Measurements from ENCODE around the gene ADAMTS9. TPM values are rescaled to one million over a fixed set of nuclear protein-coding genes. Genes with fewer than 3 reads are reported as not detected.

Gene ADAMTS9
- total and polyA plus RNA-seq, 10 of the 15 experiments (the other 5 are each of a cell fraction or from before 2014, with no cell fraction given), result 0.08 TPM; not detected in 9

DNA sequence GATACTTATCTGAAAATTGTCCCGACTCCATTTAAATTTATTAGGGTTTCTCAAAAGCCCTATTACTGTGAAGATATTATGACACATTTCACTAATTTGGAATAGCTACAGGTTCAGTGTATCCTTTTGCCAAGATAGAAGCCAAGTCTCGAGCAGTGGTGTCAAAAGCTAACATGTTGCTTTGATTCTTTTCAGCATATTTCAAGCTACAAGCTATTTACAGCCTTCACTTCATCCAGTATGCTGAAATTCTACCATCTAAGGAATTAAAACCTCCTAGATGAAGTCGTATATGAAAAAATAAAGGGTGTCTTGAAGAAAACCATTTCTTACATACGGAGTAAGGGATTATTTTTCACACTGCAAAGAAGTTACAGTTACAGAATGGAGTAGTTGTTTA lies 31.2 kb upstream of the ADAMTS9 start:
- Histone ChIP-seq H3K79me2 (ENCODE audit: control insufficient read depth, insufficient read depth, low read length) (no peaks in the 10 kb centered on the region), H2AFZ (ENCODE audit: control insufficient read depth, low read depth, low read length) (no peak overlapping the region), H3K4me1 (ENCODE audit: control insufficient read depth, insufficient read depth, low read length) (no peaks in the 10 kb centered on the region), H3K9ac (ENCODE audit: control insufficient read depth, insufficient read depth, low read length) (no peak overlapping the region), H3K27me3 (replicated peaks in 1 of 2; ENCODE audit: control insufficient read depth in 2 of 2, insufficient read depth in 2 of 2, low read length in 1 of 2) (no peaks in the 10 kb centered on the region), H3K4me2 (ENCODE audit: control insufficient read depth, insufficient read depth) (no peak overlapping the region), H3K9me3 (replicated peaks; ENCODE audit: control insufficient read depth, insufficient read depth, low read length) (no peaks in the 10 kb centered on the region), H3K4me3 (no peak overlapping the region), H3K27ac (ENCODE audit: control insufficient read depth, insufficient read depth) (no peak overlapping the region), H4K20me1 (ENCODE audit: control insufficient read depth, insufficient read depth) (no peaks in the 10 kb centered on the region), H3K36me3 (ENCODE audit: control insufficient read depth in 2 of 2, insufficient read depth in 2 of 2, low read length in 1 of 2) (no peaks in the 10 kb centered on the region)
- ChIA-PET RAD21 (ENCODE audit: unreplicated experiment) (no interaction called here), POLR2A (no interaction called here), SMC1A (ENCODE audit: uncharacterized antibody, unreplicated experiment) (interaction anchor here (1.0 kb wide), 1 partner anchor 13 kb away, joined by 3 read pairs; no protein-coding TSS in a partner anchor), CTCF (no interaction called here)
- in situ Hi-C loops (cut with MboI) (no loop called here), intact Hi-C loops (cut with micrococcal nuclease; ENCODE audit: unreplicated experiment) (no loop called here)
- 12% methylated on average over 4 of the region's 4 CpGs for WGBS (ENCODE audit: insufficient coverage, insufficient replicate concordance, low lambda C conversion rate, missing lambda C conversion rate)
- BruUV-seq (replicated peaks), result no TSS peak
- DNase-seq (ENCODE audit: low read depth, low spot score), result no peak
- ATAC-seq, result no peak
- no peak for FAIRE-seq
- TF ChIP-seq FOXM1 (IDR thresholded peaks at IDR 0.05; ENCODE audit: low read depth, low read length), result no peak
- no peak for TF ChIP-seq SREBF2 (IDR thresholded peaks at IDR 0.05; ENCODE audit: low read length)
- TF ChIP-seq BCL11A (IDR thresholded peaks at IDR 0.05; ENCODE audit: low read depth, low read length), result no peak
- TF ChIP-seq, protein P1, sequence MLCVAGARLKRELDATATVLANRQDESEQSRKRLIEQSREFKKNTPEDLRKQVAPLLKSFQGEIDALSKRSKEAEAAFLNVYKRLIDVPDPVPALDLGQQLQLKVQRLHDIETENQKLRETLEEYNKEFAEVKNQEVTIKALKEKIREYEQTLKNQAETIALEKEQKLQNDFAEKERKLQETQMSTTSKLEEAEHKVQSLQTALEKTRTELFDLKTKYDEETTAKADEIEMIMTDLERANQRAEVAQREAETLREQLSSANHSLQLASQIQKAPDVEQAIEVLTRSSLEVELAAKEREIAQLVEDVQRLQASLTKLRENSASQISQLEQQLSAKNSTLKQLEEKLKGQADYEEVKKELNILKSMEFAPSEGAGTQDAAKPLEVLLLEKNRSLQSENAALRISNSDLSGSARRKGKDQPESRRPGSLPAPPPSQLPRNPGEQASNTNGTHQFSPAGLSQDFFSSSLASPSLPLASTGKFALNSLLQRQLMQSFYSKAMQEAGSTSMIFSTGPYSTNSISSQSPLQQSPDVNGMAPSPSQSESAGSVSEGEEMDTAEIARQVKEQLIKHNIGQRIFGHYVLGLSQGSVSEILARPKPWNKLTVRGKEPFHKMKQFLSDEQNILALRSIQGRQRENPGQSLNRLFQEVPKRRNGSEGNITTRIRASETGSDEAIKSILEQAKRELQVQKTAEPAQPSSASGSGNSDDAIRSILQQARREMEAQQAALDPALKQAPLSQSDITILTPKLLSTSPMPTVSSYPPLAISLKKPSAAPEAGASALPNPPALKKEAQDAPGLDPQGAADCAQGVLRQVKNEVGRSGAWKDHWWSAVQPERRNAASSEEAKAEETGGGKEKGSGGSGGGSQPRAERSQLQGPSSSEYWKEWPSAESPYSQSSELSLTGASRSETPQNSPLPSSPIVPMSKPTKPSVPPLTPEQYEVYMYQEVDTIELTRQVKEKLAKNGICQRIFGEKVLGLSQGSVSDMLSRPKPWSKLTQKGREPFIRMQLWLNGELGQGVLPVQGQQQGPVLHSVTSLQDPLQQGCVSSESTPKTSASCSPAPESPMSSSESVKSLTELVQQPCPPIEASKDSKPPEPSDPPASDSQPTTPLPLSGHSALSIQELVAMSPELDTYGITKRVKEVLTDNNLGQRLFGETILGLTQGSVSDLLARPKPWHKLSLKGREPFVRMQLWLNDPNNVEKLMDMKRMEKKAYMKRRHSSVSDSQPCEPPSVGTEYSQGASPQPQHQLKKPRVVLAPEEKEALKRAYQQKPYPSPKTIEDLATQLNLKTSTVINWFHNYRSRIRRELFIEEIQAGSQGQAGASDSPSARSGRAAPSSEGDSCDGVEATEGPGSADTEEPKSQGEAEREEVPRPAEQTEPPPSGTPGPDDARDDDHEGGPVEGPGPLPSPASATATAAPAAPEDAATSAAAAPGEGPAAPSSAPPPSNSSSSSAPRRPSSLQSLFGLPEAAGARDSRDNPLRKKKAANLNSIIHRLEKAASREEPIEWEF (IDR thresholded peaks at IDR 0.05; ENCODE audit: insufficient replicate concordance, low read depth, low read length), result no peak
- no peak for TF ChIP-seq NR2C2 (IDR thresholded peaks at IDR 0.05; ENCODE audit: borderline replicate concordance, control insufficient read depth, insufficient read length, low read depth)
- TF ChIP-seq, protein P2, sequence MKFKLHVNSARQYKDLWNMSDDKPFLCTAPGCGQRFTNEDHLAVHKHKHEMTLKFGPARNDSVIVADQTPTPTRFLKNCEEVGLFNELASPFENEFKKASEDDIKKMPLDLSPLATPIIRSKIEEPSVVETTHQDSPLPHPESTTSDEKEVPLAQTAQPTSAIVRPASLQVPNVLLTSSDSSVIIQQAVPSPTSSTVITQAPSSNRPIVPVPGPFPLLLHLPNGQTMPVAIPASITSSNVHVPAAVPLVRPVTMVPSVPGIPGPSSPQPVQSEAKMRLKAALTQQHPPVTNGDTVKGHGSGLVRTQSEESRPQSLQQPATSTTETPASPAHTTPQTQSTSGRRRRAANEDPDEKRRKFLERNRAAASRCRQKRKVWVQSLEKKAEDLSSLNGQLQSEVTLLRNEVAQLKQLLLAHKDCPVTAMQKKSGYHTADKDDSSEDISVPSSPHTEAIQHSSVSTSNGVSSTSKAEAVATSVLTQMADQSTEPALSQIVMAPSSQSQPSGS (IDR thresholded peaks at IDR 0.05; ENCODE audit: low read length), result no peak
- TF ChIP-seq, protein P3, sequence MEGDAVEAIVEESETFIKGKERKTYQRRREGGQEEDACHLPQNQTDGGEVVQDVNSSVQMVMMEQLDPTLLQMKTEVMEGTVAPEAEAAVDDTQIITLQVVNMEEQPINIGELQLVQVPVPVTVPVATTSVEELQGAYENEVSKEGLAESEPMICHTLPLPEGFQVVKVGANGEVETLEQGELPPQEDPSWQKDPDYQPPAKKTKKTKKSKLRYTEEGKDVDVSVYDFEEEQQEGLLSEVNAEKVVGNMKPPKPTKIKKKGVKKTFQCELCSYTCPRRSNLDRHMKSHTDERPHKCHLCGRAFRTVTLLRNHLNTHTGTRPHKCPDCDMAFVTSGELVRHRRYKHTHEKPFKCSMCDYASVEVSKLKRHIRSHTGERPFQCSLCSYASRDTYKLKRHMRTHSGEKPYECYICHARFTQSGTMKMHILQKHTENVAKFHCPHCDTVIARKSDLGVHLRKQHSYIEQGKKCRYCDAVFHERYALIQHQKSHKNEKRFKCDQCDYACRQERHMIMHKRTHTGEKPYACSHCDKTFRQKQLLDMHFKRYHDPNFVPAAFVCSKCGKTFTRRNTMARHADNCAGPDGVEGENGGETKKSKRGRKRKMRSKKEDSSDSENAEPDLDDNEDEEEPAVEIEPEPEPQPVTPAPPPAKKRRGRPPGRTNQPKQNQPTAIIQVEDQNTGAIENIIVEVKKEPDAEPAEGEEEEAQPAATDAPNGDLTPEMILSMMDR (IDR thresholded peaks at IDR 0.05 in 2 of 3, conservative IDR thresholded peaks at IDR 0.05 in 1 of 3; ENCODE audit: control insufficient read depth in 2 of 3, extremely low read depth in 1 of 3, insufficient read depth in 1 of 3, low read depth in 3 of 3, low read length in 3 of 3), result no peak
- no peak for TF ChIP-seq CHD2 (IDR thresholded peaks at IDR 0.05; ENCODE audit: borderline replicate concordance, low read depth, low read length)
- TF ChIP-seq ZNF207 (IDR thresholded peaks at IDR 0.05; ENCODE audit: borderline replicate concordance), result no peak
- TF ChIP-seq SMAD1 (IDR thresholded peaks at IDR 0.05; ENCODE audit: low read depth, partially characterized antibody), result no peak
- TF ChIP-seq MEF2B (IDR thresholded peaks at IDR 0.05; ENCODE audit: partially characterized antibody, poor library complexity, severe bottlenecking), result no peak
- TF ChIP-seq, protein P4, sequence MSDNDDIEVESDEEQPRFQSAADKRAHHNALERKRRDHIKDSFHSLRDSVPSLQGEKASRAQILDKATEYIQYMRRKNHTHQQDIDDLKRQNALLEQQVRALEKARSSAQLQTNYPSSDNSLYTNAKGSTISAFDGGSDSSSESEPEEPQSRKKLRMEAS (IDR thresholded peaks at IDR 0.05; ENCODE audit: low read depth, low read length), result no peak
